ENCODE data around the gene PLD4.

DNA sequence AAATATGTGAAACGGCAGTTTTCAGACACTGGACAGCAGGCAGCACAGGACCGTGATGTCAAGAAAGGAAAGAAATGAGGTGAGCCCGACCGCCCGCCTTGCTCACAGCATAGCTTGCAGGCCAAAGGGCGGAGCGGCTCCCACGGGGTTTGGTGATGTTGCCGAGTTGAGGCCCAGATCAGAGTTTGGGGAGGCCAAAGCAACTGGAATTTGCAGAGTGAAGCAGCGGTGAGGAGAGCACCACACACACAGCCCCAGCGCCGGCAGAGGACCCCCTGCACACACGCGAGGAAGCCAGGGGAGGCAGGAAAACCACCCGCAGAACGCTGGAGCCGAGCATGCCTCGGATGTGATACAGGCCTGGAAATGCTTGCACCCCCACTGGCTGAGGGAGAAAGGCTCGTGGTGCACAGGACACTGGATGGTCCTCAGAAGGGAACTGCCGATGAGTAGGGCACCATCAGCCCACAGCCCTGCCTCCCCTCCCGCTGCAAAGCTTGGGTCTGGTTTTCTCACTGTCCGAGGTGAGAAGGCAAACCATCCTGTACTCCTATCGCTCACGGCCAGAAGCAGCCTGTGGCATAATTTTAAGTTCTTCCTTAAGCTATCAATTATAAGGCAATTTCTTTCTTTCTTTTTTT is 25.7 kb upstream of the PLD4 start:
- TF ChIP-seq POLR2A (IDR thresholded peaks at IDR 0.05; ENCODE audit: low read depth, low read length), result no peak
- TF ChIP-seq PAX5 (IDR thresholded peaks at IDR 0.05; ENCODE audit: insufficient read depth, low read length, severe bottlenecking), result no peak
- TF ChIP-seq POLR2AphosphoS5 (IDR thresholded peaks at IDR 0.05; ENCODE audit: low read depth, low read length), result no peak
- TF ChIP-seq TAF1 (IDR thresholded peaks at IDR 0.05; ENCODE audit: low read depth, low read length), result no peak
- no peak for TF ChIP-seq SPI1 (IDR thresholded peaks at IDR 0.05; ENCODE audit: low read depth, low read length)
- TF ChIP-seq POU2F2 (IDR thresholded peaks at IDR 0.05; ENCODE audit: low read depth, low read length), result no peak

Data from GM12891 (cell line).